ENCODE results near the gene CNNM3. TPM values are rescaled to one million over a fixed set of nuclear protein-coding genes. Genes with fewer than 3 reads are reported as not detected.

The CNNM3 gene
- total and polyA plus RNA-seq, 8 donors: 4.6 to 107 (median 10.8) TPM

- TF ChIP-seq EP300 (IDR thresholded peaks at IDR 0.05) (no peak), POLR2AphosphoS5 (IDR thresholded peaks at IDR 0.05) (no peak), POLR2A (IDR thresholded peaks at IDR 0.05) (no peak)
- TF ChIP-seq, protein P1, sequence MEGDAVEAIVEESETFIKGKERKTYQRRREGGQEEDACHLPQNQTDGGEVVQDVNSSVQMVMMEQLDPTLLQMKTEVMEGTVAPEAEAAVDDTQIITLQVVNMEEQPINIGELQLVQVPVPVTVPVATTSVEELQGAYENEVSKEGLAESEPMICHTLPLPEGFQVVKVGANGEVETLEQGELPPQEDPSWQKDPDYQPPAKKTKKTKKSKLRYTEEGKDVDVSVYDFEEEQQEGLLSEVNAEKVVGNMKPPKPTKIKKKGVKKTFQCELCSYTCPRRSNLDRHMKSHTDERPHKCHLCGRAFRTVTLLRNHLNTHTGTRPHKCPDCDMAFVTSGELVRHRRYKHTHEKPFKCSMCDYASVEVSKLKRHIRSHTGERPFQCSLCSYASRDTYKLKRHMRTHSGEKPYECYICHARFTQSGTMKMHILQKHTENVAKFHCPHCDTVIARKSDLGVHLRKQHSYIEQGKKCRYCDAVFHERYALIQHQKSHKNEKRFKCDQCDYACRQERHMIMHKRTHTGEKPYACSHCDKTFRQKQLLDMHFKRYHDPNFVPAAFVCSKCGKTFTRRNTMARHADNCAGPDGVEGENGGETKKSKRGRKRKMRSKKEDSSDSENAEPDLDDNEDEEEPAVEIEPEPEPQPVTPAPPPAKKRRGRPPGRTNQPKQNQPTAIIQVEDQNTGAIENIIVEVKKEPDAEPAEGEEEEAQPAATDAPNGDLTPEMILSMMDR (IDR thresholded peaks at IDR 0.05): no peak
- intact Hi-C loops (cut with DNase I; ENCODE audit: low total_unique reads): no loop called here
- peak overlapping the region; percentile 60 to 99 (median 96) for H3K4me3 ChIP-seq
- peaks cover 40 to 53% (median 48%) of the 10 kb centered on the region in 4 donors for H3K36me3 ChIP-seq
- peaks cover 0 to 22% (median 0%) of the 10 kb centered on the region in 3 donors for H3K27me3 ChIP-seq
- peaks cover 46 to 82% (median 66%) of the 10 kb centered on the region in 4 donors for H3K4me1 ChIP-seq
- H3K9me3 ChIP-seq: no peaks in the 10 kb centered on the region
- 41 to 57% (median 49%) methylated on average over 19 to 22 of the region's 22 CpGs for WGBS, 5 donors
- peak in 1 of 2 donors; percentile 36 for DNase-seq
- H3K27ac ChIP-seq: peak overlapping the region; percentile 91 to 99 (median 97)
Measured at GRCh38 chr2:96866986-96867755, 51.1 kb downstream of the CNNM3 start.

- peaks cover 35 to 45% (median 41%) of the 10 kb centered on the region in 4 donors for H3K36me3 ChIP-seq
- DNase-seq: peak in 1 of 2 donors; percentile 48
- 7 to 14% (median 7%) methylated on average over 24 to 27 of the region's 27 CpGs for WGBS, 5 donors
- H3K4me1 ChIP-seq: peaks cover 50 to 83% (median 68%) of the 10 kb centered on the region in 4 donors
- H3K27ac ChIP-seq: peak overlapping the region; percentile 91 to 99 (median 97)
- TF ChIP-seq EP300 (IDR thresholded peaks at IDR 0.05) (no peak), POLR2A (IDR thresholded peaks at IDR 0.05) (no peak), POLR2AphosphoS5 (IDR thresholded peaks at IDR 0.05) (no peak)
- TF ChIP-seq, protein P1 (IDR thresholded peaks at IDR 0.05): no peak
- no peaks in the 10 kb centered on the region for H3K9me3 ChIP-seq
- intact Hi-C loops (cut with DNase I; ENCODE audit: low total_unique reads): no loop called here
- H3K4me3 ChIP-seq: peak overlapping the region; percentile 60 to 99 (median 96)
- peaks cover 0 to 22% (median 0%) of the 10 kb centered on the region in 3 donors for H3K27me3 ChIP-seq
Measured at GRCh38 chr2:96867756-96868554, 51.9 kb downstream of the CNNM3 start.

DNA sequence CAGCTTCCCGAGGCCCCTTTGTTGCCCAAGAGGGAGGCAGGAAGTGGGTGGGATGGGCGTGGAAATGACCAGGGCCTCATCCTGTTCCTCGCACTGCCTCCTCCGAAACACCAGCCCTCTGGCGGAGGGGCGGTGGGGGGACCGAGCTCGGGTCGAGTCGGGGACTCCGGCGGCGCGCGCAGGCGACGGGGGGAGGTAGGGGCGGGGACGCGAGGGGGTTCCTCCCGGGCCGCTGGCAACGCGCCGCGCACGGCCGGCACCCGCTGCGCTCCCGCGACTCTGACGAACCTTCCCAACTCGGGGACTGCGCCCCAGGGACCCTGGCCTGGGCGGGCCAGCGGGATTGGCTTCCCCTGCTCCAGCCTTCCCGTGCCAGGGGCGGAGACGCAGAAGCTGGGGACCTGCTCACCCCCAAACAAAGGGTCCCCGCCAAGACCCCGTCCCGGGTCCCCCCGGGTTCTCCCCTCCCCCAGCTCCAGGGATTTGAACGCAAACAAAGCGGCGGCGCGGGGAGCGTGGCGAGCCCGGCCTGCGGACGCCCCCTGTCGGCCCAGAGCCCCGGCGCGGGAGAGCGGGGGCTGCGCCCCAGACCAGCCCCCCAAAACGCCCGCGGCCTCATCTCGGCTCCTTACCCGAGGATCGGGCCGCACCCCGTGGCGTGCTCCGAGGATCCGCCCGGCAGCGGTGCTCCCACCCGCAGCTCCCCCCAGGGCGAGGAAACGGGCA lies 52.6 kb downstream of the CNNM3 start:
- no peak for TF ChIP-seq EP300 (IDR thresholded peaks at IDR 0.05)
- TF ChIP-seq, protein P1 (IDR thresholded peaks at IDR 0.05): peak in 5 of 7 experiments; percentile 16 to 71 (median 51)
- TF ChIP-seq POLR2AphosphoS5 (IDR thresholded peaks at IDR 0.05): peak; percentile 61 to 84 (median 73)
- TF ChIP-seq POLR2A (IDR thresholded peaks at IDR 0.05): no peak
- intact Hi-C loops (cut with DNase I; ENCODE audit: low total_unique reads): no loop called here
- Histone ChIP-seq H3K27ac (peak overlapping the region; percentile 91 to 99 (median 97)), H3K36me3 (peaks cover 28 to 37% (median 33%) of the 10 kb centered on the region in 4 donors), H3K27me3 (peaks cover 0 to 22% (median 0%) of the 10 kb centered on the region in 3 donors), H3K4me1 (peaks cover 57 to 83% (median 73%) of the 10 kb centered on the region in 4 donors), H3K4me3 (peak overlapping the region; percentile 60 to 99 (median 96)), H3K9me3 (no peaks in the 10 kb centered on the region)
- 0 to 1% (median 0%) methylated on average over 8 to 76 of the region's 76 CpGs for WGBS, 5 donors
- DNase-seq: peak; percentile 75 to 96
